SK-N-MC (cell line): ENCODE results near the gene PTPN9.

ENCODE experiments used
- EZH2 ChIP-seq: fragments of 200-600 bp; sonication (generic); IDR thresholded peaks from one replicate; pipeline ENCODE4 v1.6.1; 2017; ENCODE audit warnings: antibody characterized with exemption
- POLR2AphosphoS5 ChIP-seq: IDR thresholded peaks from 2 replicates; pipeline ENCODE4 v1.6.1; 2012; ENCODE audit warnings: mild to moderate bottlenecking, low read depth, low read length, borderline replicate concordance

DNA sequence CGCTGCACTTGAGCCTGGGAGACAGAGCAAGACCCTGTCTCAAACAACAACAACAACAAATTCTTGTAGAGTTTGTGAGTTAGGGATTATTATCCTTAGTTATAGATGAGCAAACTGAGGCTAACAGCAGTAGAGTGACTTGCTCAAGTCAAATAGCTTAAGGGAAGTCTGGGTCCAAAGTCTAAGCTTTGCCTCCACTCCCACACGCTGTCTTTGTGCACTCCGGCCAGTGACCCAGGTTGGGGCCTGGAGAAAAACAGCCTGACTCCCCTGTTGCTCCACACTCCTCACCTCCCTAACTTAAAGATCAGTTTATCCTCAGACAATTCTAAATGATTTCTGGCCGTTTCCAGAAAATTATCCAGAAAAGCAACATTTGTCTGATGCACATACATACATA, 118.5 kb downstream of the PTPN9 start:
- TF ChIP-seq POLR2AphosphoS5 (no peak), EZH2 (no peak)
